Left lung (tissue), 10 donors: Measurements from ENCODE around the gene CEP170B. TPM values are rescaled to one million over a fixed set of nuclear protein-coding genes. Genes with fewer than 3 reads are reported as not detected.
"Not testable (repeated sequence)": the region's sequence is repeated elsewhere in the genome, so short reads cannot be mapped to it uniquely, and the experiment has no call there.

Experiments
- ATAC-seq: fragments of 200-7000 bp; cut with Tn5 transposase; one replicate; pipeline ENCODE4 v1.9.1; 2020; ENCODE audit warnings: moderate library complexity
- DNase-seq, 4 donors: peaks; one replicate each; pipeline ENCODE4 v3.0.0-alpha.2; 2013 to 2020
- H3K27ac ChIP-seq, 2 donors: fragments of 200-600 bp; sonication (generic) in 1 of 2; one replicate each; pipeline versions ENCODE4 v1.5.0 to v1.8.0; 2020 to 2021
- H3K27me3 ChIP-seq, 2 donors: fragments of 200-600 bp; sonication (generic) in 1 of 2; one replicate each; pipeline versions ENCODE4 v1.5.0 to v1.8.0; 2020 to 2021
- H3K36me3 ChIP-seq, 2 donors: fragments of 200-600 bp; sonication (generic) in 1 of 2; one replicate each; pipeline versions ENCODE4 v1.5.0 to v1.8.0; 2020 to 2021
- H3K4me1 ChIP-seq, 2 donors: fragments of 200-600 bp; one replicate each; pipeline ENCODE4 v1.8.0; 2021
- H3K4me3 ChIP-seq, 2 donors: fragments of 200-600 bp; sonication (generic) in 1 of 2; one replicate each; pipeline versions ENCODE4 v1.5.0 to v1.8.0; 2020 to 2021; ENCODE audit warnings: mild to moderate bottlenecking in 1 of 2
- H3K9me3 ChIP-seq, 2 donors: fragments of 200-600 bp; sonication (generic) in 1 of 2; one replicate each; pipeline versions ENCODE4 v1.5.0 to v1.8.0; 2020 to 2021
- intact Hi-C, 2 donors: fragments of 100-400 bp; cut with DNase I; formaldehyde crosslinking; loops; one replicate each; pipeline versions ENCODE4 v1.11.2 to v1.14.2; 2022
- polyA plus RNA-seq, 6 donors: library from polyadenylated mRNA; unstranded; fragments of 120-200 nt; gene quantifications; one replicate each; pipeline ENCODE4 v1.2.1, GENCODE V29; 2013; ENCODE audit not compliant: insufficient read length in 6 of 6
- total RNA-seq, 2 donors: library from RNA; stranded (reverse); fragmentation: NEBNext Ultra II Directional; extraction: Animal tissue kit (Norgen Biotek cat#: 25700); gene quantifications; one replicate each; pipeline ENCODE4 v1.2.1, GENCODE V29; 2021
- donor health status: DM: no; HTN: yes; CAD: no.
- donor health status: DM: no; HTN: no; CAD: no.

Gene CEP170B
- total and polyA plus RNA-seq, 8 donors = 10.0 to 42.3 (median 14.2) TPM

DNA sequence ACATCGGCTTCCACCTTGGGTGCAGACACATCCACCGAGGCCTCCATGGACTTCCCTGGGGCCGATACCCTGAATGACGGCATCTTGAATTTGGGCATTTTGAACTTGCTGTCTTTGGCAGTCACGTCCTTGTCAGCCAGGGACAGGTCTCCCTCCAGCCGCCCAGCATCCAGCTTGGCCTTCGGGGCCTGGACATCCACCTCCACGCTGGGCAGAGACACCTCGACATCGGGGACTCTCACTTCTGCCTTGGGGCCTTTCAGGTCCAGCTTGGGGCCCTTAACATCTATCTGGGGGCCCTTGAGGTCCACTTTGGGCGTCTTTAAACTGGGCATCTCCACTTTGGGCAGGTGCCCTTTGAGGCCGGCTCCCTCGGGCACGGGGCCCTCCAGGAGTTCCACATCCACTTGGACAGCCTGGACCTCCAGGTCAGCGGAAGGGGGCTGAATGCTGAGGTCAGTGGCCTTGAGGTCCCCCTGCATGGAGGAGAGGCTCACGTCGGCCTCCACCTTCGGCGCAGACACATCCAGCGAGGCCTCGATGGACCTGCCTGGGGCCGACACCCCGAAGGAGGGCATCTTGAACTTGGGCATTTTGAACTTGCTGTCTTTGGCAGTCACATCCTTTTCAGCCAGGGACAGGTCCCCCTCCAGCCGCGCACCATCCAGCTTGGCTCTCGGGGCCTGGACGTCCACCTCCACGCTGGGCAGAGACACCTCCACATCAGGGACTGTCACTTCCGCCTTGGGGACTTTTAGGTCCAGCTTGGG, 79.6 kb downstream of the CEP170B start:
- H3K9me3 ChIP-seq, H3K27ac ChIP-seq, H3K4me1 ChIP-seq, H3K4me3 ChIP-seq, H3K27me3 ChIP-seq, ATAC-seq, intact Hi-C loops, H3K36me3 ChIP-seq: not testable (repeated sequence)
- DNase-seq = peak in 1 of 4 donors; percentile 55

DNA sequence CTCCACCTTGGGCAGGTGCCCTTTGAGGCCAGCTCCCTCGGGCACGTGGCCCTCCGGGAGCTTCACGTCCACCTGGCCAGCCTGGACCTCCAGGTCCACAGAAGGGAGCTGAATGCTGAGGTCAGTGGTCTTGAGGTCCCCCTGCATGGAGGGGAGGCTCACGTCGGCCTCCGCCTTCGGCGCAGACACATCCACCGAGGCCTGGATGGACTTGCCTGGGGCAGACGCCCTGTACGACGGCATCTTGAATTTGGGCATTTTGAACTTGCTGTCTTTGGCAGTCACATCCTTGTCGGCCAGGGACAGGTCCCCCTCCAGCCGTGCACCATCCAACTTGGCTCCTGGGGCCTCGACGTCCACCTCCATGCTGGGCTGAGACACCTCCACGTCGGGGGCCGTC, 80.2 kb downstream of the CEP170B start:
- intact Hi-C loops, ATAC-seq, H3K27me3 ChIP-seq, H3K9me3 ChIP-seq, H3K36me3 ChIP-seq, H3K27ac ChIP-seq, H3K4me3 ChIP-seq, H3K4me1 ChIP-seq: not testable (repeated sequence)
- peak in 1 of 4 donors; percentile 58 for DNase-seq

Other genes starting within 250 kb of the CEP170B start
- gene INF2, start 175.7 kb upstream of the CEP170B start, total RNA-seq = 100 to 1,000 TPM; 111 to 120 TPM
- gene INF2, start 175.7 kb upstream of the CEP170B start, polyA plus RNA-seq = 10 to 100 TPM; 43.5 to 69.1 (median 52.4) TPM
- gene ADSS1, start 141.0 kb upstream of the CEP170B start, total RNA-seq = 1 to 10 TPM; 5.2 to 5.3 TPM
- gene ADSS1, start 141.0 kb upstream of the CEP170B start, polyA plus RNA-seq = 10 to 100 TPM; 10.4 to 16.6 (median 11.5) TPM
- 10 to 100 TPM; 59.2 to 69.5 TPM for gene SIVA1, start 112.1 kb upstream of the CEP170B start, total RNA-seq
- gene SIVA1, start 112.1 kb upstream of the CEP170B start, polyA plus RNA-seq = 10 to 100 TPM; 54.4 to 88.4 (median 76.2) TPM
- 100 to 1,000 TPM; 173 to 176 TPM for gene AKT1, start 69.5 kb upstream of the CEP170B start, total RNA-seq
- 100 to 1,000 TPM; 144 to 214 (median 166) TPM for gene AKT1, start 69.5 kb upstream of the CEP170B start, polyA plus RNA-seq
- 10 to 100 TPM in 1 of 2 donors, 1 to 10 TPM in 1; 9.9 to 12.1 TPM for gene ZBTB42, start 64.2 kb upstream of the CEP170B start, total RNA-seq
- gene ZBTB42, start 64.2 kb upstream of the CEP170B start, polyA plus RNA-seq = 1 to 10 TPM; 5.8 to 9.7 (median 8.7) TPM
- gene PLD4, start 59.6 kb downstream of the CEP170B start, total RNA-seq = under 1 TPM; 0.76 to 0.93 TPM
- gene PLD4, start 59.6 kb downstream of the CEP170B start, polyA plus RNA-seq = 1 to 10 TPM; 4.6 to 8.0 (median 4.9) TPM
- gene AHNAK2, start 113.1 kb downstream of the CEP170B start, total RNA-seq = 10 to 100 TPM; 22.1 to 22.3 TPM
- gene AHNAK2, start 113.1 kb downstream of the CEP170B start, polyA plus RNA-seq = 1 to 10 TPM; 1.4 to 2.9 (median 1.9) TPM
- gene CLBA1, start 120.5 kb downstream of the CEP170B start, total RNA-seq = 1 to 10 TPM; 7.1 to 8.5 TPM
- gene CLBA1, start 120.5 kb downstream of the CEP170B start, polyA plus RNA-seq = 10 to 100 TPM; 11.5 to 17.2 (median 14.4) TPM
- 1 to 10 TPM; 9.4 to 9.6 TPM for gene CDCA4, start 155.8 kb downstream of the CEP170B start, total RNA-seq
- gene CDCA4, start 155.8 kb downstream of the CEP170B start, polyA plus RNA-seq = 10 to 100 TPM; 18.8 to 30.6 (median 21.6) TPM
- 10 to 100 TPM in 1 of 2 donors, 1 to 10 TPM in 1; 1.9 to 10.4 TPM for gene GPR132, start 200.2 kb downstream of the CEP170B start, total RNA-seq
- 1 to 10 TPM in 3 of 6 donors, under 1 TPM in 3; 0.61 to 1.8 (median 1.1) TPM for gene GPR132, start 200.2 kb downstream of the CEP170B start, polyA plus RNA-seq